ENCODE results near the gene ANKRD49.

GRCh38 chr11:94481342-94481741, 12.4 kb upstream of the ANKRD49 start:
- TF ChIP-seq POLR2AphosphoS5 (IDR thresholded peaks at IDR 0.05) (no peak), CTCF (IDR thresholded peaks at IDR 0.05) (no peak), POLR2A (IDR thresholded peaks at IDR 0.05) (no peak)

Data from gastroesophageal sphincter (tissue), 3 donors.